ENCODE data around the gene NRL.

DNA sequence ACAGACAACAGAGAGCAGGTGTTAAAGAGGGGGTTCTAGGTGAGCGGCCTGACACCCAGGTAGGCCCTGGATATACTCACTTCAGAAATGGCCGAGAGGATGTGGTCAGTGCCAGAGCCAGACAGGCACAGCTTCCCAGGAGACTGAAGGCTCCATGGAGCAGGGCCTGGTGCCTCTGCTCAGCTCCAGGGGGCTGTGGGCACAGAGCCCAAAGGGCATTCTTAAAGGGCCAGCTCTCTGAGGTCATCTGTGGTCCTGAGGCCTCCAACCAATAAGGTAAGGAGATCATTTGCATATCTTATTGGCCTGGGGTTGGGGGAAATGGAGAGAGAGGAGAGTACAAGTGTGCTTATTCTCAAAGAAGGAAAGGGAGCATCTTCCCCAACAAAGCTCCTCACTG, 30.3 kb downstream of the NRL start:
- TF ChIP-seq, protein P1, sequence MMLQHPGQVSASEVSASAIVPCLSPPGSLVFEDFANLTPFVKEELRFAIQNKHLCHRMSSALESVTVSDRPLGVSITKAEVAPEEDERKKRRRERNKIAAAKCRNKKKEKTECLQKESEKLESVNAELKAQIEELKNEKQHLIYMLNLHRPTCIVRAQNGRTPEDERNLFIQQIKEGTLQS (IDR thresholded peaks at IDR 0.05), result no peak
- TF ChIP-seq FOXA1 (IDR thresholded peaks at IDR 0.05) (no peak), RAD21 (IDR thresholded peaks at IDR 0.05) (no peak), REST (IDR thresholded peaks at IDR 0.05) (no peak), JUND (IDR thresholded peaks at IDR 0.05) (no peak)
- TF ChIP-seq, protein P2, sequence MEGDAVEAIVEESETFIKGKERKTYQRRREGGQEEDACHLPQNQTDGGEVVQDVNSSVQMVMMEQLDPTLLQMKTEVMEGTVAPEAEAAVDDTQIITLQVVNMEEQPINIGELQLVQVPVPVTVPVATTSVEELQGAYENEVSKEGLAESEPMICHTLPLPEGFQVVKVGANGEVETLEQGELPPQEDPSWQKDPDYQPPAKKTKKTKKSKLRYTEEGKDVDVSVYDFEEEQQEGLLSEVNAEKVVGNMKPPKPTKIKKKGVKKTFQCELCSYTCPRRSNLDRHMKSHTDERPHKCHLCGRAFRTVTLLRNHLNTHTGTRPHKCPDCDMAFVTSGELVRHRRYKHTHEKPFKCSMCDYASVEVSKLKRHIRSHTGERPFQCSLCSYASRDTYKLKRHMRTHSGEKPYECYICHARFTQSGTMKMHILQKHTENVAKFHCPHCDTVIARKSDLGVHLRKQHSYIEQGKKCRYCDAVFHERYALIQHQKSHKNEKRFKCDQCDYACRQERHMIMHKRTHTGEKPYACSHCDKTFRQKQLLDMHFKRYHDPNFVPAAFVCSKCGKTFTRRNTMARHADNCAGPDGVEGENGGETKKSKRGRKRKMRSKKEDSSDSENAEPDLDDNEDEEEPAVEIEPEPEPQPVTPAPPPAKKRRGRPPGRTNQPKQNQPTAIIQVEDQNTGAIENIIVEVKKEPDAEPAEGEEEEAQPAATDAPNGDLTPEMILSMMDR (IDR thresholded peaks at IDR 0.05; ENCODE audit: low read depth, low read length, missing input control), result no peak
- TF ChIP-seq, protein P3, sequence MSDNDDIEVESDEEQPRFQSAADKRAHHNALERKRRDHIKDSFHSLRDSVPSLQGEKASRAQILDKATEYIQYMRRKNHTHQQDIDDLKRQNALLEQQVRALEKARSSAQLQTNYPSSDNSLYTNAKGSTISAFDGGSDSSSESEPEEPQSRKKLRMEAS (IDR thresholded peaks at IDR 0.05), result no peak
